GM19351 (cell line): ENCODE data around the gene HYAL1.
A peak's percentile ranks its signal among the peaks of the same experiment; 100 is the strongest.

ENCODE experiments used
- ATAC-seq: cut with Tn5 transposase; IDR thresholded peaks from one replicate; pipeline ENCODE4 v1.9.1; 2021; ENCODE audit warnings: mild to moderate bottlenecking, moderate library complexity; ENCODE audit not compliant: unreplicated experiment

The HYAL1 gene

DNA sequence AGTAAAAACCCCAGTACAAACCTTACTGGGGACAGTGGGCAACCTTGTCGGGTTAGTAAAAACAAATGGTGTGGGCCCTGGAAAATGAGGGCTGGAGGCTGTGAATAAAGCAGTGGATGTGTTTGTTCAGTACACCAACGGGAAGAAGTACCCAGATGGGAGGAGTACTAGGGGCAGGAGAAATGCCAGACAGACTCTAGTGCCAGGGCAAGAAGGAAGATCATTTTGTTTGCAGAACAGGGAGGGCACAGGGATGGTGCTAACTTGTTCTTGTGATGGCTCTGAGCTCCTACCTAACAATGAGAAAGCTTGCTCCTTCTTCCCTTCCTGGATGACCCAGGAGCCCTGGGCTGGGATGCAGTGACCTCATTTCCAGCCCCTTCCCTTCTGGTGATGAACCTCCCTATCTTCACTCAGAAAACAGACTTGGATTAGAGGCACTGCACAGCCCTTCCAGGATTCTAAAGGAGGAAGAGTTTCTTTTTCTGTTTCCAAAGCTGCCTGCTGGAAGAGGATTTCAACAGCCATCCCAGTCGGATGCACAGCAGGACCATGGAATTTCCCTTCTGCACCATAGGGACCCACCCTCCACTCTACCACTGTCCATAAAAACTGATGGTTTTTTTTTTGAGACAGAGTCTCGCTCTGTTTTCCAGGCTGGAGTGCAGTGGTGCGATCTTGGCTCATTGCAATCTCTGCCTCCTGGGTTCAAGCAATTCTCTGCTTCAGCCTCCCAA lies 31.1 kb upstream of the HYAL1 start:
- no peak for ATAC-seq

DNA sequence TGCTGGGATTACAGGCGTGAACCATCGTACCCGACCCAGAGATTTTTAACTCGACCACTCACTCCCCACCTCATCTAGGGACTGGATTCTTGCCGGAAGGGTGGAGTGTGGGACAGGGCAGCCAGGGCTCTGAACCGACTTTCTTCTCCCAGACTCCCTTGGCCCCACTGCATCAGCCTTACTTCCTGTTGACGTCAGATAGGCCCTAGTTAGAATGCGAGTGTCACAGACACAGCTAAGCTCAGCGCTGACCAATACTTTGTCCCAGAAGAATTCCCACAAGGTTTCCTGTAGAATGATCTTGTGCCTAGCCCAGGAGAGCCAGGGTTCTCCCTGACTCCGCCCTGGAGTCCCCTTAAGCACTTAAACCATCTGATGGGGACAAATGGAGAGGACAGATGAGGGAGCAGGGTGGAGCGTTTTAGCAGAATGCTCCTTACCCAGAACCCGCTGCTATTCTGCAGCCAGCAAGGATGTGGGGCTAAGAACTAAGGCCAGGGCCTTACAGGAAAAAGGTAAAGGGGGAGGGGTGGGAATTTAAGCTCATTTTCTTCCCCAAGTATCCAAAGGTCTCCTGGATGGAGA lies 30.5 kb upstream of the HYAL1 start:
- no peak for ATAC-seq

DNA sequence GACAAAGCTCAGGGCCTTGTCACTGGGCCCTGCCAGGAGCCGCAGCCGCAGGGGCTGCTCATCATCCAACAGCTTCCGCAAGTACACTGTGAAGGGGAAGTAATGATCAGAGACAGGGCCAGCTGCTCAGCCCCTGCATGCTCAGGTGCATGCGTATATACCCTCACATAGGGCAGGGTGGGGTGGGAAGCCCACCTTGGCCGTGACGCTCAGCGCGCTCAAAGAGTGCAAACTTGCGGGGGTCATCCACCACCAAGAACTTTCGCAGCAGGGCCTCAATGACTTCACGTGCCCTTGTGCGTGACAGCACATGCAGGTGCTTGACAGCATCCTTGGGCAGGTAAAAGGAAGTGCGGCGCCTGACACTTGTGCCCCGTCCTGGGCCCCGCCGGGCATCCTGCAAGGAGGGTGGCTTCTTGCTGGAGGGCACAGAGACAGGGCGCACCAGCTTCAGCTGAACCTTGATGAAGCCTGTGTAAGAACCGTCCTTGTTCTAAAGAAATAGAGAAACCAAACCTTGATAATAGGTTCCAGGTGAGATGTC lies 28.1 kb upstream of the HYAL1 start:
- ATAC-seq: no peak

DNA sequence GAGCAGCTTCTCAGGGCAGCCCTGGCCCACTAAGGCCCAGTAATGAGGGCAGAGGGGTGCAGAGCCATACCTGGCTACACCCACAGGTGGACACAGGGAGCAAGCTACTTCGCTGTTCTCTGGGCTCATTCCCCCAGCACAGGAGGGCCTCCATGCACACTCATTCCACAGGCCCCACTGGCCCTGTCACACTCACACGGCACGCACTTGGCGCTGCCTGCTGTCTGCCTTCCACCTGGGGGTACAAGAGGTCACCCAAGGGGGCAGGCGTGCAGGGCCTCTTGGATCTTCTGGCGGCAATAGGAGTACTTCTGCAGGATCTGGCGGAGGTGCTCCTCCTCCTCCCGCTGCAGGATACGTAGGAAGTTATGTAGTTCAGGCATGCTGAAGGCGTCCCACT lies 27.0 kb upstream of the HYAL1 start:
- ATAC-seq: no peak

DNA sequence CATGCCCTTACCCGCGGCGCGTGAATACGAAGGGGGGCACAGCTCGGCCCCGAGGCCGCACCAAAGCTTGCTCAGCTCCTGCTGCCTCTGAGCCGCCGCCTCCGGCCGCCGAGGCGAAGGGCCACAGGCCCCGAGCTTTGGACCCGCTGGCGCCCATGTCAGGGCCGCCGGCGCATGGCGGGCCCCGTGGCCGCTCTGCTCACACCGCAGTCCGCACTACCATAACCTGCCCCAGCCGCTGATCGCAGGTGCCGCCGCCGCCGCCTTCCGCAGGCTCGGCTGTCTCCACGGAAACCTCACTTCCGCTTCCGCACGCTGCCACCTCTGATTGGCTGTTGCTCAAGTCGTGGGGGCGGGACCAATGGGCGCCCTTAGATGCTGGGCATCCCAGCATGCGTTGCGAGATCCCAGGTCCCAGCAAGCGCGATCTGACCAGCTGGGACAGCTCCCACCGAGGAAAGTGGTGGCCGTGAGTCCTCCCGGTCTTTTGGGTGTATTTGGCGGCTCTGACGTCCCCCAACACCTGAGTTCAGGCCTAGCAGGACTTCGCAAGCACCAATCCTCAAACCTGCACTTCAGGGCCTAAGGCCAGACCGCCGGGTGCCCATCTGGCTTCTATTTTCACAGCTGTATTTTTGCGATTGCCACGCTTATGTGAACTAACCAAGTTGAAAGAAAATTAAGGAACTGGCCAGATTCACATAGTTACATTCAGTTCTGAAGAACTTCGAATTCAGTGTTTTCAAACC lies 24.7 kb upstream of the HYAL1 start, which contains the start of gene TUSC2:
TUSC2 (minus strand) TSS at position 281 of the 749 bp plus-strand sequence; CDS start at position 157, 124 bp downstream.
- ATAC-seq: peak; percentile 92

DNA sequence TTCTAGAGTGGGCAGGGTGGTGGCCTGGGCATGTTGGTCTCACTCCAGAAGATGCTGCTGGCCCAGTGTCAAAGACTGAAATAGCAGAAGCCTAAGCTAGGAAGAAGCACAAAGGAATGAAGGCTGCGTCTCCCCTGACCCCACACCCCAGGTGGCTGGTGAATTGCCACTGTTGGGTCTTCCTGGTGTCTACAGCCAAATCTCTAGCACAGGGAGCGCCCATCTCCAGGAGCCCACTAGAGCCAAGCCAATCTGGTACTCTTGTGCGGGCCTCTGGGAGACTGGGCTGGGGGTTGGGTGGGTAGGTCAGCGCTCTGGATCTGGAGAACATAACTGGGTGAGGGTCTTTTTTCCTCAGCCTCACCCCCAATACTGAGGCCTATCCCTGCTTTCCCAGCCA lies 23.8 kb upstream of the HYAL1 start:
- no peak for ATAC-seq

DNA sequence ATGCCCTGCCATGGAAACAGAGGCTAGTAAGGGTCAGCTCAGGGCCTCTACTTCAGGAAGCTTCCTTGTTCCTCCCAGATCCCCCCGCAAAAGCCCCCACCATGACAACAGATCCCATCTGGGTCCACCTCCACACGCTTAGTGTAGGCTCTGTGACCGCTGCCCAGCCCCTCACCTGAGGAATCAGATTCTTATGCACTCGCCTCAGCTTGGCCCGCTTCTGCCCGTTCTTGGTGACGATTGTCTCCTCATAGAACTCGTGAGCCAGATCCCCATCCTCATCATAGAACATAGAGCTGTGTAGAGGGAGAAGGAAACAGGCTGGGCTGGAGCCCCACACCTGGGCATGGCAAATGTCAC lies 22.8 kb upstream of the HYAL1 start:
- no peak for ATAC-seq

DNA sequence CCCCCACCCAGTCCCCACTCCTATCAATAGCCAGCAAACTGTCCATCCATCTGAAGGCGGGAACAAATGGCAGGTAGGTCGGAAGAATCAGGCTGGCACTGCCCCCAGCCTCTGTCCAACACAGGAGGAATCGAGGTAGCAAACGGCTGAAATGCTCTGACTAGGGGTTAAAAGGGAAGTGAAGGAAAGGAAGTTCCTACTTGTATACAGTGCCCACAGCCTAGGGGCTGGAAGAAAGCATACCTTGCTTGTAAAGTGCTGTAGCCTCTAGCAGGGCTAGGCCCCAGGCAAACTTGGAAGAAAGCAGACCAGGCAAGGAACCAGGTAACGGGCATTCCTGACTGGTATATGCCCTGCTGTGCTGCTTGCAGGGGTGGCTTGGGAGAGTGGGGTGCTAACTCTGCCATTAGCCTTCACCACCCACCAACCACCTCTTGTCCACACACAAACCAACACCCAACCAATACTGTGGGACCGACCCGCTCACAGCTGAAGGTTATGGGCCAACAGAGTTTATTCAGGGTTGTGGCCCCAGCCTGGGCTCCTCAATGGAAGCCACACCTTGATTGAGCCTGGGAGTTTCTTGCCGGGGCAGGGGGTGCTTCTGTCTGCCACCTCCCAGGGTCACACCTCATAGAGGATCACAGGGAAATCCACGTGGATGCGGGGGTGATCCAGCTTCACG lies 22.3 kb upstream of the HYAL1 start:
- ATAC-seq: no peak

DNA sequence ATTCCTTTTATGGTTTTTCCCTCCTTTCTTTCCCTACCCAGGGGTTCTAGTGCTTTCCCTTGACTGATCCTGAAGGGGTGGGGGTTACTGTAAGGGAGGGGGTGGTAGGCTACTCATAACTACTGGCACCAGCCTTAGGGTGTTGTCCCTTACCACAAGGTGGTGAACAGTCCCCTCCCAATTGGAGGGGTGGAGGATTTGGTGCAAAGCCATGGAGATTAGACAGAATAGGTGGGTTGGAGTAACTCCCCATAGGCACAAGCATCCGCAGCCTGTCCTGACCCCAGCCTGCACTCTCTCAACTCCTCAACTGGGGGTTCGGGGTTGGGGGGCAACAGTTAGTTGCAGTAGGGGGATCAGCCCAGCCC lies 21.7 kb upstream of the HYAL1 start:
- ATAC-seq: no peak

DNA sequence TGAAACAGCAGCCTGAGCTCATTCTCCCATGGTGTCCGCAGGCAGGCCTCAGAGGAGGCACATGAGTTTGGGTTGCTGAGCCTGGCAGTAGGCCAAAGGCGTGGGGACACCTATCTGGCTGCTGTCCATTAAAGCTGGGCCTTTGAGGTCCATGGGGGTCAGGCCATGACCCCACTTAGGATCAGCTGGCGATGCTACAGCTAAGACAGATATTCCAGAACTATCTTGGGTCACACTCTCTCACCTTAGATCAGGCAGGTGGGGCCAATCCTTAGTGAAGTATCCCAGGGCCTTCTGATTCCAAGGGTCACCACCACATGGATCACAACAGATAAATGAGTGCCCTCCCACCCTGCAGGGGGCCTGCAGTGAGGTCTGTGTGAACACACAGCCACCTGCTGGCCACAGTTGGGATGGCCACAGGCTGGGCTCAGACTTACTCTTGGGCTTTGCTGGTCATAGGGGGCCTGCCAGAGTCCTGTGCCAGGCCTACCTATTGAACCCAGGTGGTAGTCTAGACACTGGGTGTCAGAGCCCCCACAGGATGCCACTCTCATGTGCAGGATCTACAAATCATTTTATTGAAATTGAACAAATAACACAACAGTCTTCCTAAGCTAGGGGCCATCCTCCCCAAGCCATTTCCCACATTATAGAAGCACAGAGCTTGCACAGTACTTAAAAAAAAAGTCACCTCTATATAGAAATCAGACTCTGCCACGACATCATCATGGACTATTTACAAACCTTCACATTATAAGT lies 21.2 kb upstream of the HYAL1 start:
- ATAC-seq: no peak

DNA sequence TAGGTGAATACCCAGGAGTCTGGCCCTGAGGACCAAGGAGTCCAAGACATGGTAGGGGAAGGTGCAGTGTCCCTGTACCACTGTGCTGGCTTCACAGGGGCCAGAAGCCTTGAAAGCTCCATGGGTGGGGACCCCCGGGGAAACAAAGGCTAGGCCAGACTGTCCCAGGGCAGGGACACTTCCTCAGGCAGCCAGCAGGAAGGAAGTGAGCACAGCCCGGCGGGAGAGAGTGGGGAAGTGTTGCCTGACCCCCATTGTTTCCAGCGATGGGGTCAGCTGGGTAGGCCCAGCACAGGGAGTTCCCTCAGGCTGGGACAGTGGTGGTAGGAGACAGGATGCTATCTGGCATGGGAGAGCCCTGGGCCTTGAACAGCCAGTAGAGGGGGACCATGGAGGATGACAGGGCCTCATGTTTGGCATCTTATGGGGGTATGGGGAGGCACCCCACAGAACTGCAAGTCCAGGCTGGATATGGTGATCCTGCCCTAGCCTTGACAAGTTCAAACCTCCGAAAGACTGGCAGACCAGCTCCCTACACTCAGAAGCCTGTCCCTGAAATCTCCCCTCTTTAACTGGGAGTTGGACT lies 20.3 kb upstream of the HYAL1 start:
- no peak for ATAC-seq

DNA sequence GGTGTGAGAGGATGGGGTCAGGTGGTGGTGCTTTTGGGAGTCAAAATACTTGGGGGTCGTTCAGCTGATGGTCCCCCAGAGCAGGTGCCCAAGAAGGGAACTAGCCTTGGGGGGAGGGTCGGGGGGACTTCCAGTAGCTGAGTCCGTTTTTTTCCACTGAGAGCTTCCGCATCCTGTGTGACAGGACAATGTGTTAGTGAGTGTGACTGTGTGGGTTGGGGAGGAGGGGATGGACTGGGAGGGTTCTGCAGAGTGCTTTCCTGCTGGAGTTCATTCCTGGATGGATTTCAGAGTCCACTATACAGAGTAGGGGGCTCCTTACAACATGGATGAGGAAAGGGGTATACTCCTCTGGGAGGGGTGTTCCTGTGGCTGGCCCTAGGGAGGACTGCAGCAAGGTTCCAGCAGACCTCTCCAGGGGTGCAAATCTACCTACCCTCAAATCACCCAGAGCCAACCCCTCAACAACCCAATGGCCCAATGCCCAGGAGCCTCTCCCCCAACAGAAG lies 19.8 kb upstream of the HYAL1 start:
- no peak for ATAC-seq

DNA sequence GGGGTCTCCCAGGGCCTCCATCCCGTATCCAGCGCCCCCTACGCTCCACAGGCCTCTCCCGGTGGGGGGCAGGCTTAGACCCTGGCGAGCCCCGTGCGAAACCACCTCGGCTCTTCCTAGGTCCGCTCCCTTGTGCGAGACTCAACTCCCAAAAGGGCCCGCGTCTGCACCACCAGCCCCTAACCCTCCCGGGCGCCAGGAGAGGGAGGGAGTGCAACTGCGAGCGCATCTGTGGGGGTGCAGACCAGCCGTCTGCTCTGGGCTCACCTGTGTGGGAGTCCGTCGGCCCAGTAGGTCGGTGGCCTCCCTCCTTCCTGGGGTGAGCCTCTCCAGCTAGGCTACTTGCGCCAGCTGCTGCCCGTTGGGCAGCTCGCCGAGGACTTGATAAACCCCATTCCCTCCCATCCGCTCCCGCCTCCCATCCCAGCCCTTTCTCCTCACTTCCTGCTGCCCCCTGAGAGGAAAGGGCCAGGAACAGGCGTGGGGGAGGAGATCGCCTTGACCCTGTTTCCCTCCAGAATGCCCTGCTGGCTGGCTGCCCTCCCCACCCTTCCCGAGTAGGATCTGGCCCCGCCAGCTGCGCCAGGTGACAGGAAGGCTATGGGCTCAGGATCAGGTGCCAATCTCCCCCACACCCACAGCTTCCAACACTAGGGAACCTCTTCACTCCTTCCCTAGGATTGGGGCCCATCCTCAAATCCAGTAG lies 19.2 kb upstream of the HYAL1 start, which contains the start of gene HYAL2:
HYAL2 (minus strand) TSS at position 360 of the 706 bp plus-strand sequence. CDS start 2,256 bp downstream, outside the sequence.
- no peak for ATAC-seq

DNA sequence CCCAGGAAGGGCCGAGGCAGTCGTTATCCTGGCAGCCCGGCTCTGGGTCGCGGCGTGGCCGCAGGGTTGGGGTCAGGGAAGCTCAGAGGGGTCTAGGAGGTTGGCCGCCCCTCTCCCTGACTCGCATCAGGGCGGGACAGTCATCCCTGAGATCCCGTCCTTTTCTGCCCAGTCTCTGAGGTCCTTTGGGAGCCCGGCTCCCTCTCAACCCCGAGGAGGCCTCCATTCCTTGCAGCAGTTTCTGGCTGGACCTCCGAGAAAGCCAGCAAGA lies 18.7 kb upstream of the HYAL1 start:
- ATAC-seq: no peak

DNA sequence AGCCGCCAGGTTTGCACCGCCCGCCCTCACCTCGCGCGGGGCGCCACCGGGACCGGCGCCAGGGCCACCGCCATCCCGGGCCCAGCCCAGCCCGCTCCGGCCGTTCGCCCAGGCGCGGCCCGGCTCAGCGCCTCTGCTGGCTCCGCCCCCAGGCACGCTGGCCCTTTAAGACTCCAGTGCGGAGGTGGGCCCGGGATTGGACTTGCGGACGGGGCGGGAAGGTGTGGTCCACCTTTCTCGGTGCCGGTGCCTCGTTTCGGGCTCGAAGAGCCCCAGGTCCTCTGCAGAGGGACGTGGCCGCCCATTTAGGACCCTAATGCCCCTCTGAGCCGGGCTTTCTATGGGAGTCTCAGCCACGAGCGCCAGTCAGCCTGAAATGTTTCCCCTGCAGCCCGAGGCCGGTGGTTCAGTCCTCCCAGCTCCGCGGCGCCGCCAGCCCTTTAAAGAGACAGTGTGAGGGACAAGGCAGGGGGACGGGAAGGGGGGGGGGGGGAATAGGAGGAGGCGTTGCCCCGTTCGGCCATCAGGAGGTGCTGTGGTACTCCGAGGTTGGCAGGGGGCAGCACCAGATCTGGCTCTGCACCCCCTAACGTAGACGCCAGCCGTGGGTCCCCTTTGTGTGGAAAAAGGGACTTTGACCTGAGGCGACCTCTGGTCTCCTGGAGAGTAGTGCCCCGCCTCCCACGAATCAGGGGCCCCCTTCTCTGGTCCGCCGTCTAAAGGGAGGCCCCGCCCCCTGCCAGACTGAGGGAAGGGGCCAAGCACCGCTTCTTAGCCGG lies 18.2 kb upstream of the HYAL1 start:
- ATAC-seq: peak; percentile 70

DNA sequence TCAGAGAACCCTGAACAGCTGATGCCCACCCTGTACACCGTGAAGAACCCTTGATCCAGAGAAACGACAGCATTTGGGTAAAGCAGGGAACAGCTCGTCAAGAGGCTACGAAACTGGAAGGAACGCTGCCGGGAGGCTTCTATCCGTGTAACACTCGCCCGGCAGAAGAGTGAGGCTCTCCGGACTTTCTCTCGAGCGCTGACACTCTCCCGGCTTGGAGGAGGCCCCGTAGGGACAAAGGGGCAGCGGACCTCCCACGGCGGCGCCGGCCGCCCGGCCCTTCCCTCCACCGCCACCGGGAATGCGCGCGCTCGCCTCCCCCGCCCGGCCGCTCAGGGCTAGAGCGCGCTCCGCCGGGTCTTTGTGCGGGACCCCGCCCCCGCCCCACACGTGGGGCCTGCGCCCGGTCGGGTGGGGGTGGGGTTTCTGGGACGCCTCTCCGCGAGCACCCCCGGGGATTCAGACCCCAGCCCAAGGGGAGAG lies 17.5 kb upstream of the HYAL1 start:
- peak; percentile 40 for ATAC-seq

DNA sequence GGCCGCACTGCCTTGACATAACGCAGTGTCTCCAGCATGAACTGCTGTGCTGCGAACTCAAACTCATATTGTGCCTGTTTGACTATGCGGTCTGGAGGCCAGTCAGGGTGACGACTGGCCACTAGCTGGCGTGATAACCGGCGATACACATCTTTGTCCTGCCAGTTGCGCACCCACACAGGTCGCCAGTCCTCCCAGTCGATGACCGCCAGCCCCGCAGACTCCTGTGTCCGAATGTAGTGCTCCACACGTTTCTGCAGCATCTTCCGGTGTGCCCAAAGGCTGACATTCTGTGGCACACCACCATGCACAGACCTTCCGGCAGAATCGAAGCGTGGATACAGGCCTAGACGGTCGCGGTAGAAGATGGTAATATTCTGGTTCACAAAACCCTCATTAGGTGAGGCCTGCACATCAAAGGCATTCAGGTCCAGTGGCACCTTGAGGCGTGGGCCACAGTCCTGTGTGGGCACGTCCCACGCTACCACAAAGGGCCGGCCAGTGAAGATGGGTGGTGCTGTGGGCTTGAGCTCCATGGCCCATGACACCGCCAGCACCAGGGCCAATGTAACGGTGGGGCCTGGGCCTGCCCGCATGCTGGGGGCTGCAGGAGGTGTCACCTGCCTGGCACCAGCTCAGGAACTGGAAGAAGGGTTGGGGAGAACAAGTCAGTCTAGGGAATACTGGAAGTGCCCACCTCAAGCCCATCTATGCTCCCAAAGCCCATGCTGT lies 16.7 kb upstream of the HYAL1 start:
- no peak for ATAC-seq
